IMR-90 (cell line): ENCODE results near the gene CHD3.

Experiments used
- CEBPB ChIP-seq: IDR thresholded peaks from 2 replicates; pipeline ENCODE4 v1.6.1; 2012; ENCODE audit warnings: low read depth, low read length, improper control_type of control experiment
- CHD1 ChIP-seq: IDR thresholded peaks from 2 replicates; pipeline ENCODE4 v1.6.1; 2012; ENCODE audit warnings: low read depth, low read length, improper control_type of control experiment
- CTCF ChIP-seq: conservative IDR thresholded peaks from 2 replicates; pipeline ENCODE4 v1.5.1; 2012; ENCODE audit warnings: mild to moderate bottlenecking, low read depth, low read length, improper control_type of control experiment
- FOS ChIP-seq: fragments of 150-350 bp; IDR thresholded peaks from 2 replicates; pipeline ENCODE4 v1.6.1; 2016; ENCODE audit warnings: low read depth, low read length
- POLR2A ChIP-seq: IDR thresholded peaks from 2 replicates; pipeline ENCODE4 v1.6.1; 2012; ENCODE audit warnings: mild to moderate bottlenecking, low read depth, low read length

- TF ChIP-seq CTCF (no peak), FOS (no peak), CHD1 (no peak), CEBPB (no peak), POLR2A (no peak)
Observed at GRCh38 chr17:7947651-7948050, 59.1 kb downstream of the CHD3 start.
